ENCODE data around the gene IGSF9B. TPM values are rescaled to one million over a fixed set of nuclear protein-coding genes. Genes with fewer than 3 reads are reported as not detected.
A peak's percentile ranks its signal among the peaks of the same experiment; 100 is the strongest.

IGSF9B gene
- total RNA-seq, 1 experiment from 2014 or later: 0.37 TPM

- DNase-seq (ENCODE audit: extremely low read depth, low read depth): no peak
Observed at GRCh38 chr11:133955945-133956421, 785 bp downstream of the IGSF9B start.

GRCh38 chr11:133955081-133955891, 1.5 kb downstream of the IGSF9B start:
- DNase-seq (ENCODE audit: extremely low read depth, low read depth): no peak

DNA sequence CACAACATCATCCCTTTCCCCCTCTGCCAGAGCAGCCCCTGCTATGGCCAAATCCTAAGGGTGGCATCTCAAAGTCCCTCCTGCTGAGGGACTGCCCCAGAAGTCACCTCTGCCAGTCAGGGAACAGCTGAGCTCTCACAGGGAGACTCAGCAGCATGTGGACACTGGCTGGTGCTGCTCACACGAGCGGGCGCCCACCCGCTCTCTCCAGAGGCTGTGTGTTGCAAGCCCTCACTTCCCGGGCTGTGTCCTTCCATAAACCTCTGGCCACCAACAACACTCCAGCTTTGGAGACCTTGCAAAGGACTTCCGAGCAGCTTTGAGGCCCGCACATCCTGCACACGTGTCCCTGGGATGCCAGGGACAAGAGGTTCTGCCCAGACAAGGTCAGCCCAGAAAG, 2.8 kb downstream of the IGSF9B start:
- no peak for DNase-seq (ENCODE audit: extremely low read depth, low read depth)

GRCh38 chr11:133953547-133953946, 3.2 kb downstream of the IGSF9B start:
- no peak for DNase-seq (ENCODE audit: extremely low read depth, low read depth)

DNA sequence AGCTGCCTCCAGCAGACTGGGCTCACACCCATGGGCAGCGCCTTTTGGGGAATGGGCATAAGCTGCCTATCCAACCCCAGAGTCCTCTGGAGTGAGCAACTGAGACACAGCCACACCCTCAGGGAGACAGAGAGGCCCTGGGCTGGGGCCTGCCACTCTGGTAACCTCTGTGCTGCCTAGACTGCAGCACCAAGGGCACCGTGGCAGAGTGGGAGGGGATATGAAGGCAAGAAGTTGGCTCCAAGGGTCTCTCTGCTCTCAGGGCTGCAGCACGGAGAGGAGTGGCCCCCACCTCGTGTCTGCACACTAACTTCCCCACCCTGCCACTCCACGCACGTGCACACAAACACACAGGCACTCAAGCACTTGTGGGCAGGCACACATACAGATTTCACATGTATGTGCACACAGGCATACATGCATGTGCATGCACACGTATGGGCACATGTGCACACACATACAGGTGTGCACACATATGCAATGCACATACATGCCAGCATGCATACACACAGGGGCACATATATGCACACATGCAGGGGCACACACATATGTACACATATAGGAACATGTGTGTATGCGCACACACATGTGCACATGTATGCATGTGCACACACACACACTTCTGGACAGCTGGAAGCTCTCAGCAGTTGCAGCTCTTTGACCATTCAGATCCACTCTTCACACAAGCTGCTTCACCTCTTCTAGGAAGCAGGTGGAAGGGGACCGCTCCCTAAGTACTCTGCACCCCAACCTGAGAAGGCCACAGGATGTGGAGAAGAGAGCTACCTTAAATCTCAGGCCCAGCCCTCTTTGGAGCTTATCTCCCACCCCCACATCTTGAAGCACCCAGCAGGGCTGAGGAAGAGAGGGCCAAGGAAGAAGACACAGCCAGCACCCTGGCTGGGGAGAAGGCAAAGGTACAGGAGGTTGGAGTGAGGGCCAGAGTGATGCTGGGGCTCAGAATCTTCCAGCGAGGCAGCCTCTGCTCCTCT, 4.3 kb downstream of the IGSF9B start:
- no peak for DNase-seq (ENCODE audit: extremely low read depth, low read depth)

DNA sequence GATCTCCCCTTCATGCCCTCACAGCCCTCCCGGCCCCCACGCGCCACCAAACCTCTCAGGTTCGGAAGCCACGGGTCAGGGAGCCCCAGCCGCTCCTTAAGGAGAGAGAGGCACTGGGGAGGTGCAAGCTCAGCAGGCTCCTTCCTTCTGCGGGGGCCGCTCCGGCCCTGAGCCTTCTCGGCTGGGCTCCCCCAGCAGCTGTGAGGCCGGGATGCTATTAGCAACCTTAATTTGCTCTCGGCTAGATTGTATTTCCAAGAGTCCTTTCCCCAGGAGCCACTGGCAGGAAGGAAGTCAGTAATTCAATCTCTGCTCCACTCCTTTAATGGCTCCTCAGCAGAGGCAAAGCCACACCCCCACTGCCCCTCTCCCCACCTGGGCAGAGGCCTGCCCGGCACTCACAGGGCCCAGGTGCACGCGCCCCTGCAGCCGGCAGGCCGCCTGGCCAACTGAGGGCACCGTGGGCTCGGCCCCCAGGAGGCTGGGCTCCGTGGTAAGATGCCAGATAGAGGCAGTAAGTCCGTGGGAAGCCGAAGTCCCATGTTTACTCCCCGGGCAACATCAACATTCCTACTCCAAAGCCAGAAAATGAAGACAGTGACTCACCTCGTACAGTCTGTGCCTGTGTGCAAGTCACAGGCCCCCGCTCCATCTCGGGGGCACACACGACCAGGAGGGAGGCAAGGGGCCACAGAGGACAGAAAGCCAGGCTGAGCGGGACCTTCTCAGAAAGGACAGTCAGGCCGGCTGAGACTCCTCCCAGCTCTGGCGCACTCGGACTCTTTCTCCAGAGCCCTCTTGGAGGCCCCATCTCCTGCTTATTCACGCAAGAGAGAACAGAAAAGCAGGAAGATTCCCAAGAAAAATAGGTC, 5.2 kb downstream of the IGSF9B start:
- no peak for DNase-seq (ENCODE audit: extremely low read depth, low read depth)

DNA sequence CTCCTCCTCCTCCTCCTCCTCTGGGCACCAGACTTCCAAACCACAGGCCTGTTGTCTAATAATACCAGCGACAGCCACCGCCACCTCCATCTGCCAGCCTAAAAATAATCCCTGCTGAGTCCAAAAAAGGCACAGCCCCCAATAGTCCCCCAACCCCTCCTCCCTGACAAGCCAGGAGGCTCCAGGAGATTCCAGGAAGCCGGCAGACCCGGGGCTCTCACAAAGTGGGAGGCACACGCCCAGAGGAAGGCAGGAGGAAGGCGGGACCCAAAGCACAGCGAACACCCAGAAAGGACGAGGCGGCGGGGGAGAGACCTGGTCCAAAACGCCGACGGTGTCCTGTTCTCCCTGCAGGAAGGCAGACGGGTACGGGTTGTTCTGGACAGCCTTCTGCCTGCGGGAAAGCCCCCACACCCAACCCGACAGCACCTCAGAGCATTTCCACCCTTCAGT, 5.9 kb downstream of the IGSF9B start:
- DNase-seq (ENCODE audit: extremely low read depth, low read depth): no peak

GRCh38 chr11:133950421-133950820, 6.3 kb downstream of the IGSF9B start:
- DNase-seq (ENCODE audit: extremely low read depth, low read depth): no peak

- no peak for DNase-seq (ENCODE audit: extremely low read depth, low read depth)
Observed at GRCh38 chr11:133949129-133949528, 7.6 kb downstream of the IGSF9B start.

DNA sequence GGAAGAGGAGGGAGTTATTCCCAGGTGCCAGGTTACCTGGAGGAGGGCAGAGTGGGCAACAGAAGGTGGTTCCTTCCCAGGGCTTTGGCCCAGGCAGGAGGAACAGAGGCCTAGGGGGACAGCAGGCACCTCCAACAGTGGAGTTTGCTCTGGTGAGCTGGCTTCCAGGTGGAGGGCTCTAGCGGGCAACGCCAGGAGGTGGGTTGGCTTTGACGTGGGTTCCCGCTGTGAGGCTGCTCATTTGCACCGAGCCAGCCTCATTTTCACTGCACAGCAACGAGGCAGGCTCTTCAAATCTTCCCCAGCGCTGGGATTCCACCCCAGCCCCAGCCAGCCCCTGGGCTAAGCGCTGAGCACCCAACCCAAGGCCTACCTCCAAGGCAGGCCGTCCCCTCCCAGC, 8.1 kb downstream of the IGSF9B start:
- DNase-seq (ENCODE audit: extremely low read depth, low read depth): no peak

GRCh38 chr11:133947321-133947756, 9.4 kb downstream of the IGSF9B start:
- peak; percentile 33 for DNase-seq (ENCODE audit: extremely low read depth, low read depth)

GRCh38 chr11:133946541-133947318, 10.0 kb downstream of the IGSF9B start:
- no peak for DNase-seq (ENCODE audit: extremely low read depth, low read depth)

GRCh38 chr11:133946051-133946450, 10.7 kb downstream of the IGSF9B start:
- DNase-seq (ENCODE audit: extremely low read depth, low read depth): no peak

- no peak for DNase-seq (ENCODE audit: extremely low read depth, low read depth)
Observed at GRCh38 chr11:133945087-133945974, 11.4 kb downstream of the IGSF9B start.

- no peak for DNase-seq (ENCODE audit: extremely low read depth, low read depth)
Observed at GRCh38 chr11:133943950-133944698, 12.6 kb downstream of the IGSF9B start.

- DNase-seq (ENCODE audit: extremely low read depth, low read depth): no peak
Observed at GRCh38 chr11:133942577-133942976, 14.2 kb downstream of the IGSF9B start.

DNA sequence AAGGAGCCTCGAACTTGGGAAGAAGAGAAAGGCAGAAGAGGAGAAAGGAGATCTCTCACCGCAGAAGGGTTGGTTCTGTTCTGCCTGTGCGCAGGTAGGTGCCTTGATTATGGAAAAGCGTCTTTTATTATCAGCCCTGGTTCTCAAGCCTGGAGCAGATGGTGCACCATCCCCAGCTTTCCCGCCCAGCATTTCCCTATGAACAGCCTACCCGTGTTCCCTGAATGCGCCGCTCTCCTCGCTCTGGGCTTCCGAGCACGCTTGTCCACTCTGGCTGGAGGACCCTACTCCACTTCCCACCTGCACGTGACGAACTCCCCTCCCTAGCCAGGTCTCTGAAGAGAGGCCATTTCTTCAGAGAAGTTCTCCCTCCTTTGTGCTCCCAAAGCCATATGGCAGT, 15.2 kb downstream of the IGSF9B start:
- no peak for DNase-seq (ENCODE audit: extremely low read depth, low read depth)

- no peak for DNase-seq (ENCODE audit: extremely low read depth, low read depth)
Observed at GRCh38 chr11:133940034-133940433, 16.7 kb downstream of the IGSF9B start.
